ENCODE measurements around the gene FNDC3B.

The FNDC3B gene

GRCh38 chr3:172030181-172030580 lies 9.2 kb upstream of the FNDC3B start:
- no peak for DNase-seq (ENCODE audit: low spot score)
- TF ChIP-seq, protein P1, sequence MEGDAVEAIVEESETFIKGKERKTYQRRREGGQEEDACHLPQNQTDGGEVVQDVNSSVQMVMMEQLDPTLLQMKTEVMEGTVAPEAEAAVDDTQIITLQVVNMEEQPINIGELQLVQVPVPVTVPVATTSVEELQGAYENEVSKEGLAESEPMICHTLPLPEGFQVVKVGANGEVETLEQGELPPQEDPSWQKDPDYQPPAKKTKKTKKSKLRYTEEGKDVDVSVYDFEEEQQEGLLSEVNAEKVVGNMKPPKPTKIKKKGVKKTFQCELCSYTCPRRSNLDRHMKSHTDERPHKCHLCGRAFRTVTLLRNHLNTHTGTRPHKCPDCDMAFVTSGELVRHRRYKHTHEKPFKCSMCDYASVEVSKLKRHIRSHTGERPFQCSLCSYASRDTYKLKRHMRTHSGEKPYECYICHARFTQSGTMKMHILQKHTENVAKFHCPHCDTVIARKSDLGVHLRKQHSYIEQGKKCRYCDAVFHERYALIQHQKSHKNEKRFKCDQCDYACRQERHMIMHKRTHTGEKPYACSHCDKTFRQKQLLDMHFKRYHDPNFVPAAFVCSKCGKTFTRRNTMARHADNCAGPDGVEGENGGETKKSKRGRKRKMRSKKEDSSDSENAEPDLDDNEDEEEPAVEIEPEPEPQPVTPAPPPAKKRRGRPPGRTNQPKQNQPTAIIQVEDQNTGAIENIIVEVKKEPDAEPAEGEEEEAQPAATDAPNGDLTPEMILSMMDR (IDR thresholded peaks at IDR 0.05; ENCODE audit: extremely low read depth, insufficient read depth, missing control alignments), result no peak
- in situ Hi-C loops (cut with MboI; ENCODE audit: low pct_unique_long_range_greater_than_20kb, low sequenced_read_pairs, unreplicated experiment), result no loop called here

DNA sequence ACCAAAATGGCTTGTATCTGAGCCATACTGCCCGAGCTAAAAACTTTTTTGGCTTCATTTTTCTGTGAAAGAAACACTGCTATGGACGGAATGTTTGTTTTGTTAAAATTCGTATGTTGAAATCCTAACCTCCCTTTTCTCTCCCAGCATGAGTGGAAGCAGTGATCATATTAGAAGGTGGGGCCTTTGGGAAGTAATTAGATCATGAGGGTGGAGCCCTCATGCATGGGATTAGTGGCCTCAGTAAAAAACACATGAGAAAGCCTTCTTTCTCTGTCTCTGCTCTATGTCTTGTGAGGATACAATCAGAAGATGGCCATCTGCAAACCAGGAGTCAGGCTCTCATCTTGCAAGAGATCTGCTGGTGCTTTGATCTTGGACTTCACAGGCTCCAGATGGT lies 7.4 kb upstream of the FNDC3B start:
- in situ Hi-C loops (cut with MboI; ENCODE audit: low pct_unique_long_range_greater_than_20kb, low sequenced_read_pairs, unreplicated experiment), result no loop called here
- TF ChIP-seq, protein P1 (IDR thresholded peaks at IDR 0.05; ENCODE audit: extremely low read depth, insufficient read depth, missing control alignments), result no peak
- no peak for DNase-seq (ENCODE audit: low spot score)

DNA sequence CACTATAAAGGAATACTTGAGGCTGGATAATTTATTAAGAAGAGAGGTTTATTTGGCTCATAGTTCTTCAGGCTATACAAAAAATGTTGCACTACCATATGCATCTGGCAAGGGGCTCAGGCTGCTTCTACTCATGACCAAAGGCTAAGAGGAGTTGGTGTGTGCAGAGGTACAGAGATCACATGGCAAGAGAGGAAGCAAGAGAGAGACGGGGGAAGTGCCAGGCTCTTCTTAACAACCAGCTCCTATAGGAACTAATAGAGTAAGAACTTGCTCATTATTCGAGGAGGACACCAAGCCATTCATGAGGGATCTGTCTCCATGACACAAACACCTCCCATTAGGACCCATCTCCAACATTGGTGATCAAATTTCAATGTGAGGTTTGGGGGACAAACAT lies 6.0 kb upstream of the FNDC3B start:
- TF ChIP-seq, protein P1 (IDR thresholded peaks at IDR 0.05; ENCODE audit: extremely low read depth, insufficient read depth, missing control alignments), result no peak
- DNase-seq (ENCODE audit: low spot score), result no peak

DNA sequence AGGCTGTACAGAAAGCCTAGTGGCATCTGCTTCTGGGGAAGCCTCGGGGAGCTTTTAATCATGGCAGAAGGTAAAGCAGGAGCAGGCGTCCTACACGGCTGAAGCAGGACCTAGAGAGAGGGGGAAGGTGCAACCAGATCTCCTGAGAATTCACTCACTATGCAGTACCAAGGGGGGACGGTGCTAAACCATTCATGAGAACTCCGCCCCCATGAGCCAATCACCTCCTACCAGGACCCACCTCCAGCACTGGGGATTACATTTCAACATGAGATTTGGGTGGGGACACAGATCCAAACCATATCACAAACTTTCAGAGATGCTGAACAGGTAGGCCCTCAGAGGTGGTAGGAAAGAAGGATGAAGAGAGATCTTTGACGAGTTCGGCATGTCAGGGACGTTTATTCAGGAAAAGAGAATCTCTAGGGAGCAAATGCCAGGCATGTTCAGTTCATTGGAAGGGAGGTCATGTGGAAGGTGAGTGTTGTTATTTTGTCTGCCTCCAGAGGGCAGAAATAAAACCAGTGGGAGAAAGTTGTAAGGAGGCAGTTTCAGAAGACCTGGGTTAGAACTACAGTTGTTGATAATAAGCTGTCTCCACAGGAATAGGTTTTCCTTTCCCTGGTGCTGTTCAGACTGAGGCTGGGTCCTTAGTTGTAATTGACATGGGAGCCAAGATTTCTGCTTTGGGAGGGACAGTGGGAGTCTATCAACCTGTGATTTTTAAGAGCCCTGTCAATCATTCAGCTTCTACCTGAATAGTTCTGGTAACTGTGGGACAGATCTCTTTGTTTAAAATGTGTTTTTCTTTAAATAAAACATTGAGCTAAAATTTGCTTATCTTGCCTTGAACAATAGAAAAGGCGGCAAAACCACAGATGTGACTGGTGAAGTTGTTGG lies 4.3 kb upstream of the FNDC3B start:
- TF ChIP-seq, protein P1 (IDR thresholded peaks at IDR 0.05; ENCODE audit: extremely low read depth, insufficient read depth, missing control alignments), result peak; percentile 40
- no peak for DNase-seq (ENCODE audit: low spot score)
- in situ Hi-C loops (cut with MboI; ENCODE audit: low pct_unique_long_range_greater_than_20kb, low sequenced_read_pairs, unreplicated experiment), result no loop called here

More for the DNA sequence above, 6.0 kb upstream of the FNDC3B start:
- in situ Hi-C loops (cut with MboI; ENCODE audit: low pct_unique_long_range_greater_than_20kb, low sequenced_read_pairs, unreplicated experiment), result no loop called here

DNA sequence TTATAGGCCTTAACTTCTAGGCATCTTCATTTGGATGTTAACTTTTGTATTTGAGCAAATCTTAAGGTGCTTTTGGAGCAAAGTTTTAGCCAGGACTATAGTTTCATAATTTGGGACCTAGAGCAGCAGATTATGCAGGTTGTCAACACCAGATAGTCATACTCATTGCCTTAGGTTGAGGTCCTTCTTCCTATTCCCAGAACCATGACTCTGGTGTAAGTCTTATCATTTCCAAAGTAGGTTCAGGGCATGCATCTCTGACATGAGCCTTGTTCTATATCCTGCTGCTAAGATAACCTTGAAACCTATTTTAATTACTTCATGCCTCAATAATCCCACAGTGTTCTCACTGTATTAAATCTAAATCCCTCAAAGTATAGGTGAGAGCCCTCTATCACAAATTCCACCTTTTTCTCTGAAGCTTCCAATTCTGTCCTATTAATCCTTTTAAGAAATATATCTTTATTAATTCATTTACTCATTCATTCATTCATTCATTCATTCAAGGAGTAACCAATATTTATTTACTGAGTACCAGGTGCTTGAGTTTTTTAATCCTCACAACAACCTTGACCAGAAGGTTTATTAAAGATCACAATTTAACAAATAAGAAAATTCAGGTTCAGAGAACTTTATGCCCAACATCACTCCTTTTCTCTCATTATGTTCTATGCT lies 2.7 kb upstream of the FNDC3B start:
- DNase-seq (ENCODE audit: low spot score), result no peak
- TF ChIP-seq, protein P1 (IDR thresholded peaks at IDR 0.05; ENCODE audit: extremely low read depth, insufficient read depth, missing control alignments), result no peak
- in situ Hi-C loops (cut with MboI; ENCODE audit: low pct_unique_long_range_greater_than_20kb, low sequenced_read_pairs, unreplicated experiment), result no loop called here

DNA sequence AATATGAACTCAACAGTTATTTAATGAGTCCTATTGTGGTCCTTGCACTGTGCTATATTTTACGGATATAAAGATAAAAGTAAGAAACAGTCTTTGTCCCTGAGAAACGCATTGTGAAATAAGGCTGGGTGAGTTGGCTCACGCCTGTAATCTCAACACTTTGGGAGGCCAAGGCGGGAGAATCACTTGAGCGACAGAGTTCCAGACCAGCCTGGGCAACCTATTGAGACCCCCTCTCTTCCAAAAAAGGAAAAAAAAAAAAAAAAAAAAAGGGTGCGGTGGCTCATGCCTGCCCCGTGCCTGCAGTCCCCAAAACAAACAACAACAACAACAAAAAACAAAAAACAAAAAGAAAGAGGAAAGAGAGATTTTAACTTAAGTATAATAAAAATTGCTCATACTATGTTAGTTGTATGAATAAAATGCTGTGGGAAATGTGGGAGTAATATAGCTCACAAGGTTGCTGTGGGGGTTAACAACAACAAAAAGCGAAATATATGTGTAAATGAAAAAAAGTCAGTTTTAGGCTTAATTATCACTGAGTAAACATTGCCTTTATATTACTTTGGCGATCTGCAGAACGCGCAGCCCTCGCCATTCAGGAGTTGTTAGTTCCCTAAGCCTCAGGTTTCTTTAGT lies 461 bp upstream of the FNDC3B start:
- in situ Hi-C loops (cut with MboI; ENCODE audit: low pct_unique_long_range_greater_than_20kb, low sequenced_read_pairs, unreplicated experiment), result no loop called here
- TF ChIP-seq, protein P1 (IDR thresholded peaks at IDR 0.05; ENCODE audit: extremely low read depth, insufficient read depth, missing control alignments), result no peak
- no peak for DNase-seq (ENCODE audit: low spot score)

Measured in GM13977 (cell line).